Stimulated activated naive CD4-positive, alpha-beta T cell treated with Interleukin-2 at 50 U/mL for 16 hours (primary cell): ENCODE data around the gene WASL.
"Not testable (repeated sequence)": the region's sequence is repeated elsewhere in the genome, so short reads cannot be mapped to it uniquely, and the experiment has no call there.

Experiments
- DNase-seq: peaks from one replicate; lab custom pipeline; 2025; lab: John Stamatoyannopoulos, UW

Gene WASL

GRCh38 chr7:123748734-123749536, at the start of gene WASL:
WASL (minus strand) TSS chr7:123749003; CDS start chr7:123748734, 269 bp downstream.
- peak; percentile 80 for DNase-seq

- DNase-seq = no peak
Observed at GRCh38 chr7:123797673-123798531, 49.1 kb upstream of the WASL start.

- no peak for DNase-seq
Observed at GRCh38 chr7:123796568-123796967, 47.8 kb upstream of the WASL start.

GRCh38 chr7:123795917-123796316, 47.1 kb upstream of the WASL start:
- no peak for DNase-seq

- DNase-seq = not testable (repeated sequence)
Observed at GRCh38 chr7:123795116-123795515, 46.3 kb upstream of the WASL start.

- DNase-seq = no peak
Observed at GRCh38 chr7:123792547-123792946, 43.7 kb upstream of the WASL start.

GRCh38 chr7:123791001-123791400, 42.2 kb upstream of the WASL start:
- no peak for DNase-seq

- no peak for DNase-seq
Observed at GRCh38 chr7:123789817-123790216, 41.0 kb upstream of the WASL start.

- no peak for DNase-seq
Observed at GRCh38 chr7:123789206-123789784, 40.5 kb upstream of the WASL start.

- no peak for DNase-seq
Observed at GRCh38 chr7:123788584-123788983, 39.8 kb upstream of the WASL start.

GRCh38 chr7:123787220-123788007, 38.6 kb upstream of the WASL start:
- no peak for DNase-seq

GRCh38 chr7:123784263-123784662, 35.5 kb upstream of the WASL start:
- no peak for DNase-seq

GRCh38 chr7:123783820-123784219, 35.0 kb upstream of the WASL start:
- DNase-seq = no peak

- DNase-seq = no peak
Observed at GRCh38 chr7:123782071-123782798, 33.4 kb upstream of the WASL start.

- not testable (repeated sequence) for DNase-seq
Observed at GRCh38 chr7:123780472-123780871, 31.7 kb upstream of the WASL start.

GRCh38 chr7:123774496-123774895, 25.7 kb upstream of the WASL start:
- DNase-seq = no peak

- no peak for DNase-seq
Observed at GRCh38 chr7:123773481-123773880, 24.7 kb upstream of the WASL start.

- DNase-seq = no peak
Observed at GRCh38 chr7:123772652-123773051, 23.8 kb upstream of the WASL start.

- no peak for DNase-seq
Observed at GRCh38 chr7:123771846-123772245, 23.0 kb upstream of the WASL start.

- DNase-seq = no peak
Observed at GRCh38 chr7:123771256-123771655, 22.5 kb upstream of the WASL start.

GRCh38 chr7:123770378-123770777, 21.6 kb upstream of the WASL start:
- DNase-seq = no peak
